Ovary (tissue), 3 donors: ENCODE results near the gene LRRC14B.

ENCODE experiments used
- CTCF ChIP-seq, 3 donors: fragments of 450-650 bp in 2 of 3; fragments of 200-600 bp in 1 of 3; IDR thresholded peaks; one replicate each; pipeline versions ENCODE4 v1.5.1 to v1.8.0; 2016 to 2022; ENCODE audit warnings: antibody characterized with exemption in 3 of 3, mild to moderate bottlenecking in 1 of 3
- POLR2A ChIP-seq: fragments of 450-650 bp; IDR thresholded peaks from one replicate; pipeline ENCODE4 v1.6.1; 2017; ENCODE audit warnings: antibody characterized with exemption, mild to moderate bottlenecking, moderate library complexity
- donor health status: DM: no; HTN: no; CAD: no.

GRCh38 chr5:167511-167910 is 23.8 kb upstream of the LRRC14B start:
- TF ChIP-seq CTCF (IDR thresholded peaks at IDR 0.05) = no peak
- TF ChIP-seq POLR2A = no peak
